ENCODE measurements around the gene L1CAM. TPM values are rescaled to one million over a fixed set of nuclear protein-coding genes. Genes with fewer than 3 reads are reported as not detected.

L1CAM gene
- total RNA-seq, 6 experiments from 2014 or later = 13.1 to 89.2 (median 14.4) TPM

GRCh38 chrX:153874366-153875125 is 11.4 kb downstream of the L1CAM start:
- Mint-ChIP-seq H3K36me3 (ENCODE audit: low read depth) (no peaks in the 10 kb centered on the region; the same call in 1 of the 2 replicates), H3K4me1 (ENCODE audit: low read depth) (no peaks in the 10 kb centered on the region), H3K27me3 (ENCODE audit: insufficient read depth) (peaks cover 11% of the 10 kb centered on the region), H3K9me3 (no peaks in the 10 kb centered on the region), H3K4me3 (no peak overlapping the region), H3K27ac (no peak overlapping the region)
- no peak for TF ChIP-seq CTCF (IDR thresholded peaks at IDR 0.05)
- DNase-seq = no peak

- H3K4me3 Mint-ChIP-seq = no peak overlapping the region
- DNase-seq = no peak
- no peak overlapping the region for H3K27ac Mint-ChIP-seq
- H3K36me3 Mint-ChIP-seq (ENCODE audit: low read depth) = no peaks in the 10 kb centered on the region; the same call in 1 of the 2 replicates
- no peaks in the 10 kb centered on the region for H3K9me3 Mint-ChIP-seq
- H3K4me1 Mint-ChIP-seq (ENCODE audit: low read depth) = no peaks in the 10 kb centered on the region
- TF ChIP-seq CTCF (IDR thresholded peaks at IDR 0.05) = no peak
- H3K27me3 Mint-ChIP-seq (ENCODE audit: insufficient read depth) = peaks cover 12% of the 10 kb centered on the region
Measured at GRCh38 chrX:153874085-153874365, 11.9 kb downstream of the L1CAM start.

GRCh38 chrX:153873282-153874084 is 12.5 kb downstream of the L1CAM start:
- TF ChIP-seq CTCF (IDR thresholded peaks at IDR 0.05) = no peak
- Mint-ChIP-seq H3K36me3 (ENCODE audit: low read depth) (no peaks in the 10 kb centered on the region; the same call in 1 of the 2 replicates), H3K4me3 (no peak overlapping the region), H3K9me3 (no peaks in the 10 kb centered on the region), H3K4me1 (ENCODE audit: low read depth) (no peaks in the 10 kb centered on the region), H3K27me3 (ENCODE audit: insufficient read depth) (peaks cover 12% of the 10 kb centered on the region), H3K27ac (no peak overlapping the region)
- DNase-seq = no peak

GRCh38 chrX:153871946-153872878 is 13.8 kb downstream of the L1CAM start:
- H3K4me3 Mint-ChIP-seq = no peak overlapping the region
- H3K27me3 Mint-ChIP-seq (ENCODE audit: insufficient read depth) = peaks cover 9% of the 10 kb centered on the region
- no peak for DNase-seq
- TF ChIP-seq CTCF (IDR thresholded peaks at IDR 0.05) = no peak
- H3K9me3 Mint-ChIP-seq = no peaks in the 10 kb centered on the region
- no peaks in the 10 kb centered on the region for H3K4me1 Mint-ChIP-seq (ENCODE audit: low read depth)
- no peaks in the 10 kb centered on the region; the same call in 1 of the 2 replicates for H3K36me3 Mint-ChIP-seq (ENCODE audit: low read depth)
- H3K27ac Mint-ChIP-seq = no peak overlapping the region

GRCh38 chrX:153871451-153871850 is 14.5 kb downstream of the L1CAM start:
- no peak for TF ChIP-seq CTCF (IDR thresholded peaks at IDR 0.05)
- Mint-ChIP-seq H3K27ac (no peak overlapping the region), H3K4me1 (ENCODE audit: low read depth) (no peaks in the 10 kb centered on the region), H3K4me3 (no peak overlapping the region), H3K9me3 (no peaks in the 10 kb centered on the region), H3K36me3 (ENCODE audit: low read depth) (no peaks in the 10 kb centered on the region; the same call in 1 of the 2 replicates), H3K27me3 (ENCODE audit: insufficient read depth) (peaks cover 9% of the 10 kb centered on the region)
- no peak for DNase-seq

All from HFFc6 (cell line).